Activated gamma-delta T cell (primary cell): Measurements from ENCODE around the gene KCNH1.

Experiments
- DNase-seq: peaks from one replicate; lab custom pipeline; 2025; lab: John Stamatoyannopoulos, UW

Gene KCNH1

GRCh38 chr1:210797422-210797821 lies 336.5 kb downstream of the KCNH1 start:
- no peak for DNase-seq

GRCh38 chr1:210796421-210796820 lies 337.5 kb downstream of the KCNH1 start:
- DNase-seq: no peak

GRCh38 chr1:210794445-210794844 lies 339.5 kb downstream of the KCNH1 start:
- no peak for DNase-seq

- no peak for DNase-seq
Observed at GRCh38 chr1:210792250-210793102, 341.5 kb downstream of the KCNH1 start.

GRCh38 chr1:210790196-210790595 lies 343.8 kb downstream of the KCNH1 start:
- DNase-seq: no peak

GRCh38 chr1:210787800-210788199 lies 346.1 kb downstream of the KCNH1 start:
- no peak for DNase-seq

GRCh38 chr1:210786546-210786945 lies 347.4 kb downstream of the KCNH1 start:
- no peak for DNase-seq

GRCh38 chr1:210783925-210784324 lies 350.0 kb downstream of the KCNH1 start:
- DNase-seq: no peak

GRCh38 chr1:210781652-210782051 lies 352.3 kb downstream of the KCNH1 start:
- no peak for DNase-seq

GRCh38 chr1:210779269-210779668 lies 354.7 kb downstream of the KCNH1 start:
- no peak for DNase-seq

- DNase-seq: no peak
Observed at GRCh38 chr1:210777914-210778313, 356.0 kb downstream of the KCNH1 start.

GRCh38 chr1:210776712-210777111 lies 357.2 kb downstream of the KCNH1 start:
- DNase-seq: no peak

- DNase-seq: no peak
Observed at GRCh38 chr1:210775289-210775688, 358.7 kb downstream of the KCNH1 start.

- no peak for DNase-seq
Observed at GRCh38 chr1:210773450-210773849, 360.5 kb downstream of the KCNH1 start.

- DNase-seq: no peak
Observed at GRCh38 chr1:210771131-210771530, 362.8 kb downstream of the KCNH1 start.

GRCh38 chr1:210770396-210770984 lies 363.5 kb downstream of the KCNH1 start:
- DNase-seq: no peak

- DNase-seq: no peak
Observed at GRCh38 chr1:210769473-210769872, 364.5 kb downstream of the KCNH1 start.

- no peak for DNase-seq
Observed at GRCh38 chr1:210764536-210764935, 369.4 kb downstream of the KCNH1 start.

- DNase-seq: no peak
Observed at GRCh38 chr1:210758761-210759160, 375.2 kb downstream of the KCNH1 start.

GRCh38 chr1:210758261-210758660 lies 375.7 kb downstream of the KCNH1 start:
- DNase-seq: no peak

GRCh38 chr1:210757677-210758076 lies 376.3 kb downstream of the KCNH1 start:
- no peak for DNase-seq

GRCh38 chr1:210755991-210756659 lies 377.8 kb downstream of the KCNH1 start:
- no peak for DNase-seq
